Neural crest cell (in vitro differentiated cells): ENCODE data around the gene ZNF385B. TPM values are rescaled to one million over a fixed set of nuclear protein-coding genes. Genes with fewer than 3 reads are reported as not detected.
"Not testable (repeated sequence)": the region's sequence is repeated elsewhere in the genome, so short reads cannot be mapped to it uniquely, and the experiment has no call there.

Source experiments
- DNase-seq: peaks from one replicate; pipeline ENCODE4 v3.0.0; 2021; ENCODE audit warnings: low read depth, mixed read lengths, low spot score
- H3K27ac Mint-ChIP-seq: one replicate; pipeline ENCODE4 v1.8.0; 2021; ENCODE audit warnings: mild to moderate bottlenecking, mixed read lengths; ENCODE audit not compliant: unreplicated experiment
- H3K27me3 Mint-ChIP-seq: 2 replicates; pipeline ENCODE4 v1.8.0; 2021; ENCODE audit warnings: low read depth, mild to moderate bottlenecking, mixed read lengths
- H3K36me3 Mint-ChIP-seq: 2 replicates; pipeline ENCODE4 v1.8.0; 2021; ENCODE audit warnings: low read depth, mild to moderate bottlenecking, mixed read lengths
- H3K4me1 Mint-ChIP-seq: 2 replicates; pipeline ENCODE4 v1.8.0; 2021; ENCODE audit warnings: mixed read lengths
- H3K4me3 Mint-ChIP-seq: one replicate; pipeline ENCODE4 v1.8.0; 2021; ENCODE audit warnings: mild to moderate bottlenecking, mixed read lengths
- H3K9me3 Mint-ChIP-seq: 2 replicates; pipeline ENCODE4 v1.8.0; 2021; ENCODE audit warnings: mixed read lengths
- total RNA-seq: library from RNA; stranded (reverse); gene quantifications from 2 replicates; pipeline ENCODE4 v1.2.1, GENCODE V29; 2021
- TF ChIP-seq, protein P1 (sequence below): fragments of 200-600 bp; sonication (generic); conservative IDR thresholded peaks from 2 replicates; pipeline ENCODE4 v1.5.0; 2021; ENCODE audit warnings: antibody characterized with exemption, mild to moderate bottlenecking

Gene ZNF385B
- total RNA-seq, 1 donor from 2014 or later, result 2.1 TPM

- Mint-ChIP-seq H3K27me3 (no peaks in the 10 kb centered on the region), H3K9me3 (no peaks in the 10 kb centered on the region), H3K4me3 (no peak overlapping the region), H3K4me1 (peaks cover 16% of the 10 kb centered on the region), H3K36me3 (no peaks in the 10 kb centered on the region), H3K27ac (no peak overlapping the region)
- no peak for DNase-seq
- TF ChIP-seq, protein P1, sequence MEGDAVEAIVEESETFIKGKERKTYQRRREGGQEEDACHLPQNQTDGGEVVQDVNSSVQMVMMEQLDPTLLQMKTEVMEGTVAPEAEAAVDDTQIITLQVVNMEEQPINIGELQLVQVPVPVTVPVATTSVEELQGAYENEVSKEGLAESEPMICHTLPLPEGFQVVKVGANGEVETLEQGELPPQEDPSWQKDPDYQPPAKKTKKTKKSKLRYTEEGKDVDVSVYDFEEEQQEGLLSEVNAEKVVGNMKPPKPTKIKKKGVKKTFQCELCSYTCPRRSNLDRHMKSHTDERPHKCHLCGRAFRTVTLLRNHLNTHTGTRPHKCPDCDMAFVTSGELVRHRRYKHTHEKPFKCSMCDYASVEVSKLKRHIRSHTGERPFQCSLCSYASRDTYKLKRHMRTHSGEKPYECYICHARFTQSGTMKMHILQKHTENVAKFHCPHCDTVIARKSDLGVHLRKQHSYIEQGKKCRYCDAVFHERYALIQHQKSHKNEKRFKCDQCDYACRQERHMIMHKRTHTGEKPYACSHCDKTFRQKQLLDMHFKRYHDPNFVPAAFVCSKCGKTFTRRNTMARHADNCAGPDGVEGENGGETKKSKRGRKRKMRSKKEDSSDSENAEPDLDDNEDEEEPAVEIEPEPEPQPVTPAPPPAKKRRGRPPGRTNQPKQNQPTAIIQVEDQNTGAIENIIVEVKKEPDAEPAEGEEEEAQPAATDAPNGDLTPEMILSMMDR, result no peak
Observed at GRCh38 chr2:179642462-179642861, 218.9 kb downstream of the ZNF385B start.

DNA sequence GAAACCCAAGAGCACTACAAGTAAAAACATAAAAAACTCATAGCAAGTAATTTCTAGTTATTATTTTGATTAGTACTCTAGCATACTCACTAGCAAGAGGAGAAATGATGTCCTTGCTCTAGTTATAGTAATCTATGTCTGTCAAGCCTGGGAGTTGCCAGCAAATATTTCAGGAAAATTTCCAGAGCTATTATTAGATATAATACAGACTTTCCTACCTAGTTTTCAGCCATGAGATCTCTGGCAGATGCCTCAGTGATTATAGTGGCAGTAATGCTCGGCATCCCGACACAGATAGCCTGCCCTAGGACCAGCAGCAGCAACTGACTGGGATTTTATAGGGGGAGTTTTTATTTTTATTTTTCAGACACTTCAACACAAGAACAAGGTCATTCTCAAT, 224.4 kb downstream of the ZNF385B start:
- no peak for DNase-seq
- Mint-ChIP-seq H3K27ac (no peak overlapping the region), H3K9me3 (peaks cover 8% of the 10 kb centered on the region), H3K36me3 (peaks cover 2% of the 10 kb centered on the region), H3K4me1 (no peaks in the 10 kb centered on the region), H3K27me3 (no peaks in the 10 kb centered on the region), H3K4me3 (no peak overlapping the region)
- TF ChIP-seq, protein P1, result no peak

DNA sequence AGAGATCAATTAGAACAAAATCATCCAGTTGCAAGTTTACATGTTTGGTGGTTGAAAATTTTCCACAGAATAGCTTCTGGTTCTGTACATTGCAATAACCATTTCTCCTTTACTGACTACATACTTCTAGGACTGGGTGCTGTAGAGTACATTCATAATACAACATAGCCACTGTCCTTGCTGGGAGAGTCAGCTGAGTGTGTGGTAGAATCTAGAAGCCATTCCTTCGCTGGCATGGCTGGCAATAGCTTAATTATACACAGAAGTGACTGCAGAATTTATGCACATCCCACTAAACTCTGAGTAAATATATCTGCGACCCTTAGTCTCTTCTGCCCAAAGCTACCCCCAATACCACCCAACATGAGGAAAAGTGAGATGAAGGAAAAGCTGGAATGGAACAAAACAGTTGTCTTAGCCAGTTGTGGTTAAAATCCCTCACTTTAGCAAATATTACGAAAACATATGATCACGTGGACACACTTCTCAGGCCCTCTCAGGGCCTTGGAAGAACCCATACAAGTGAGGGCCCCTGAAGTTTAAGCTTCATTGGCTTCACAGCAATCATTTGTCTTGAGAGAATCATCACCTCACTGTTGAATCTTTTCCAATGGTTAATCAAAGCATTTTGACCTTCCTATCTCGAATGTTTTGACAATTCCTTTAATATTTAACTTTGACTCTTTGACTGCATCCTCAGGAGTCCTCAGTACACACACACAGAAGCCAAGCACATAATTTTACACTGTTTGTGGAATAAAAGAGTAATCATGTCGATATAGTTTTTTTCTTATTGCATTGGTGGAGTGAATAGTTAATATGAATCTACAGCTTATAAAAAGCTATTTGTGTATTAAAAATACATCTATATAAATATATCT, 225.1 kb downstream of the ZNF385B start:
- TF ChIP-seq, protein P1, result no peak
- H3K36me3 Mint-ChIP-seq, result peaks cover 2% of the 10 kb centered on the region
- no peaks in the 10 kb centered on the region for H3K27me3 Mint-ChIP-seq
- no peak overlapping the region for H3K4me3 Mint-ChIP-seq
- H3K9me3 Mint-ChIP-seq, result peaks cover 13% of the 10 kb centered on the region
- DNase-seq, result no peak
- H3K4me1 Mint-ChIP-seq, result no peaks in the 10 kb centered on the region
- H3K27ac Mint-ChIP-seq, result no peak overlapping the region

DNA sequence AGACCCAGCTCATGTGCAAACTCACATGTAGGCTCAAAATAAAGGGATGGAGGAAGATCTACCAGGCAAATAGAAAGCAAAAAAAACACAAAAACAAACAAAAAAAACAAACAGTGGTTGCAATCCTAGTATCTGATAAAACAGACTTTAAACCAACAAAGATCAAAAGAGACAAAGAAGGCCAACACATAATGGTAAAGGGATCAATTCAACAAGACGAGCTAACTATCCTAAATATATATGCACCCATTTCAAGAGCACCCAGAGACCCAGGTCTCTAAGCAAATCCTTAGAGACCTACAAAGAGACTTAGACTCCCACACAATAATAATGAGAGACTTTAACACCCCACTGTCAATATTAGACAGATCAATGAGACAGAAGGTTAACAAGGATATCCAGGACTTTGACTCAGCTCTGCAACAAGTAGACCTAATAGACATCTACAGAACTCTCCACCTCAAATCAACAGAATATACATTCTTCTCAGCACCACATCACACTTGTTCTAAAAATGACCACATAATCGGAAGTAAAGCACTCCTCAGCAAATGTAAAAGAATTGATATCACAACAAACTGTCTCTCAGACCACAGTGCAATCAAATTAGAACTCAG, 229.5 kb downstream of the ZNF385B start:
- DNase-seq, H3K4me1 Mint-ChIP-seq, H3K27ac Mint-ChIP-seq, H3K27me3 Mint-ChIP-seq, H3K4me3 Mint-ChIP-seq, H3K36me3 Mint-ChIP-seq: not testable (repeated sequence)
- H3K9me3 Mint-ChIP-seq, result peaks cover 18% of the 10 kb centered on the region

DNA sequence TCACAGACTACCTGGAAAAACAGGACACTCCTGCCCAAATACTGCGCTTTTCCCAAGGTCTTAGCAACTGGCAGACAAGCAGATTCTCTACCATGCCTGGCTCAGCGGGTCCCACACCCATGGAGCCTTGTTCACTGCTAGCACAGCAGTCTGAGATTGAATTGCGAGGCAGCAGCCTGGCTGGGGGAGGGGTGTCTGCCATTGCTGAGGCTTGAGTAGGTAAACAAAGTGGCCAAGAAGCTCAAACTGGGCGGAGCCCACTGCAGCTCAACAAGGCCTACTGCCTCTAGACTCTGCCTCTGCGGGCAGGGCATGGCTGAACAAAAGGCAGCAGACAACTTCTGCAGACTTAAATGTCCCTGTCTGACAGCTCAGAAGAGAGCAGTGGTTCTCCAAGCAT, 231.6 kb downstream of the ZNF385B start:
- not testable (repeated sequence) for DNase-seq

DNA sequence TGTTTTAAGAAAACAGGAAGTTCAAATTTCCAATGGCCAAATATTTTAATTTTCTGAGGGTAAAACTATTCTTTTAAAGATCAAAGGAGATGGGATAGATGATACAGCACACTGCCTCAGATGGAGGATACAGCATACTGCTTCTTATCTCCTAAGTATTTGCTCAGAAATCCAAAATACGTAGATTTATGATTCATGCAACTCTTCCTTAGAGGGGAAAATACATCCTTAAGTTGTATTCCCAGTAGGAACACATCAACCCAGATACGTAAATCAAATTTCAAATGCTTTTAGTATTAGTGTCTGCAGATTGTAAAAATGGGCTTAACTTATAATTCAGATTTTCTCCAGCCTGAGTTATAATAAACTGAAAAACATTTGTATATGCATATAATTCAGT, 235.2 kb downstream of the ZNF385B start:
- Mint-ChIP-seq H3K4me3 (no peak overlapping the region), H3K36me3 (no peaks in the 10 kb centered on the region)
- TF ChIP-seq, protein P1, result no peak

More for the DNA sequence above, 231.6 kb downstream of the ZNF385B start:
- H3K27me3 Mint-ChIP-seq, H3K4me3 Mint-ChIP-seq, H3K36me3 Mint-ChIP-seq, H3K4me1 Mint-ChIP-seq, H3K27ac Mint-ChIP-seq: not testable (repeated sequence)
- H3K9me3 Mint-ChIP-seq, result peaks cover 18% of the 10 kb centered on the region

More for the DNA sequence above, 235.2 kb downstream of the ZNF385B start:
- H3K9me3 Mint-ChIP-seq, result peaks cover 4% of the 10 kb centered on the region
- H3K4me1 Mint-ChIP-seq, result no peaks in the 10 kb centered on the region
- H3K27me3 Mint-ChIP-seq, result no peaks in the 10 kb centered on the region
- DNase-seq, result no peak
- H3K27ac Mint-ChIP-seq, result no peak overlapping the region
